WTC11 (cell line): ENCODE data around the gene TRAF7. TPM values are rescaled to one million over a fixed set of nuclear protein-coding genes. Genes with fewer than 3 reads are reported as not detected.

Experiments
- CBFB ChIP-seq: sonication (generic); formaldehyde crosslinking; IDR thresholded peaks from 2 replicates; pipeline ENCODE4 v1.8.1; 2022; ENCODE audit warnings: mild to moderate bottlenecking, low read depth, missing genetic modification reagents
- CREM ChIP-seq: sonication (generic); formaldehyde crosslinking; IDR thresholded peaks from 2 replicates; pipeline ENCODE4 v1.8.1; 2022; ENCODE audit warnings: mild to moderate bottlenecking, missing genetic modification reagents, moderate library complexity
- ELF4 ChIP-seq: sonication (generic); formaldehyde crosslinking; IDR thresholded peaks from 2 replicates; pipeline ENCODE4 v1.8.1; 2022; ENCODE audit warnings: low read depth, mild to moderate bottlenecking, moderate library complexity, missing genetic modification reagents
- FOXP1 ChIP-seq: sonication (generic); formaldehyde crosslinking; IDR thresholded peaks from 2 replicates; pipeline ENCODE4 v1.8.0; 2022; ENCODE audit warnings: missing genetic modification reagents, mild to moderate bottlenecking, moderate library complexity, borderline replicate concordance
- JUN ChIP-seq: sonication (generic); formaldehyde crosslinking; IDR thresholded peaks from 2 replicates; pipeline ENCODE4 v1.8.0; 2023; ENCODE audit warnings: mild to moderate bottlenecking, missing genetic modification reagents
- MYBL2 ChIP-seq: sonication (generic); formaldehyde crosslinking; IDR thresholded peaks from 2 replicates; pipeline ENCODE4 v1.8.1; 2023; ENCODE audit warnings: mild to moderate bottlenecking, moderate library complexity, missing genetic modification reagents
- NFATC4 ChIP-seq: fragments of 250-450 bp; sonication (Bioruptor Pico); IDR thresholded peaks from 2 replicates; pipeline ENCODE4 v1.9.0; 2021; ENCODE audit warnings: mild to moderate bottlenecking
- NFE2L1 ChIP-seq: sonication (generic); formaldehyde crosslinking; IDR thresholded peaks from 2 replicates; pipeline ENCODE4 v1.8.1; 2023; ENCODE audit warnings: missing genetic modification reagents
- NR3C1 ChIP-seq: sonication (generic); formaldehyde crosslinking; conservative IDR thresholded peaks from 2 replicates; pipeline ENCODE4 v1.8.1; 2023; ENCODE audit warnings: low read depth, mild to moderate bottlenecking, missing genetic modification reagents
- RORB ChIP-seq: fragments of 250-450 bp; sonication (Bioruptor Pico); IDR thresholded peaks from 2 replicates; pipeline ENCODE4 v1.9.0; 2021; ENCODE audit warnings: mild to moderate bottlenecking
- SMAD3 ChIP-seq: sonication (generic); formaldehyde crosslinking; IDR thresholded peaks from 2 replicates; pipeline ENCODE4 v1.8.0; 2022; ENCODE audit warnings: missing genetic modification reagents, mild to moderate bottlenecking, borderline replicate concordance
- SMAD4 ChIP-seq: sonication (generic); formaldehyde crosslinking; IDR thresholded peaks from 2 replicates; pipeline ENCODE4 v1.8.0; 2022; ENCODE audit warnings: mild to moderate bottlenecking, missing genetic modification reagents
- TEAD1 ChIP-seq: sonication (generic); formaldehyde crosslinking; IDR thresholded peaks from 2 replicates; pipeline ENCODE4 v1.8.0; 2022; ENCODE audit warnings: mild to moderate bottlenecking, missing genetic modification reagents
- ZNF416 ChIP-seq: fragments of 250-450 bp; sonication (Bioruptor Pico); IDR thresholded peaks from 2 replicates; pipeline ENCODE4 v1.9.0; 2021; ENCODE audit warnings: mild to moderate bottlenecking, inconsistent platforms
- ZNF671 ChIP-seq: fragments of 250-450 bp; sonication (Bioruptor Pico); IDR thresholded peaks from 2 replicates; pipeline ENCODE4 v1.8.0; 2021; ENCODE audit warnings: mild to moderate bottlenecking
- total RNA-seq: library from RNA; stranded (reverse); gene quantifications from 3 replicates; pipeline ENCODE4 v1.2.3, GENCODE V29; 2021
- TF ChIP-seq, protein P1 (sequence below): sonication (generic); formaldehyde crosslinking; IDR thresholded peaks from 2 replicates; pipeline ENCODE4 v1.8.0; 2023; ENCODE audit warnings: missing genetic modification reagents
- TF ChIP-seq, protein P2 (sequence below): sonication (generic); formaldehyde crosslinking; IDR thresholded peaks from 2 replicates; pipeline ENCODE4 v1.8.1; 2022; ENCODE audit warnings: mild to moderate bottlenecking, moderate library complexity, missing genetic modification reagents
- TF ChIP-seq, protein P3 (sequence below): sonication (generic); formaldehyde crosslinking; IDR thresholded peaks from 2 replicates; pipeline ENCODE4 v1.8.1; 2023; ENCODE audit warnings: mild to moderate bottlenecking, missing genetic modification reagents
- TF ChIP-seq, protein P4 (sequence below): fragments of 250-450 bp; sonication (Bioruptor Pico); IDR thresholded peaks from 2 replicates; pipeline ENCODE4 v1.9.0; 2021; ENCODE audit warnings: mild to moderate bottlenecking, borderline replicate concordance
- TF ChIP-seq, protein P5 (sequence below): sonication (generic); formaldehyde crosslinking; IDR thresholded peaks from 2 replicates; pipeline ENCODE4 v1.8.1; 2022; ENCODE audit warnings: mild to moderate bottlenecking, missing genetic modification reagents, moderate library complexity, borderline replicate concordance
- TF ChIP-seq, protein P6 (sequence below): sonication (generic); formaldehyde crosslinking; IDR thresholded peaks from 2 replicates; pipeline ENCODE4 v1.8.0; 2022; ENCODE audit warnings: mild to moderate bottlenecking, missing genetic modification reagents
- TF ChIP-seq, protein P7 (sequence below): sonication (generic); formaldehyde crosslinking; IDR thresholded peaks from 2 replicates; pipeline ENCODE4 v1.8.0; 2023; ENCODE audit warnings: mild to moderate bottlenecking, missing genetic modification reagents
- TF ChIP-seq, protein P8 (sequence below): fragments of 250-450 bp; sonication (Bioruptor Pico); IDR thresholded peaks from 2 replicates; pipeline ENCODE4 v1.8.0; 2021; ENCODE audit warnings: mild to moderate bottlenecking

TRAF7 gene
- total RNA-seq, 1 experiment from 2014 or later, result 148 TPM

DNA sequence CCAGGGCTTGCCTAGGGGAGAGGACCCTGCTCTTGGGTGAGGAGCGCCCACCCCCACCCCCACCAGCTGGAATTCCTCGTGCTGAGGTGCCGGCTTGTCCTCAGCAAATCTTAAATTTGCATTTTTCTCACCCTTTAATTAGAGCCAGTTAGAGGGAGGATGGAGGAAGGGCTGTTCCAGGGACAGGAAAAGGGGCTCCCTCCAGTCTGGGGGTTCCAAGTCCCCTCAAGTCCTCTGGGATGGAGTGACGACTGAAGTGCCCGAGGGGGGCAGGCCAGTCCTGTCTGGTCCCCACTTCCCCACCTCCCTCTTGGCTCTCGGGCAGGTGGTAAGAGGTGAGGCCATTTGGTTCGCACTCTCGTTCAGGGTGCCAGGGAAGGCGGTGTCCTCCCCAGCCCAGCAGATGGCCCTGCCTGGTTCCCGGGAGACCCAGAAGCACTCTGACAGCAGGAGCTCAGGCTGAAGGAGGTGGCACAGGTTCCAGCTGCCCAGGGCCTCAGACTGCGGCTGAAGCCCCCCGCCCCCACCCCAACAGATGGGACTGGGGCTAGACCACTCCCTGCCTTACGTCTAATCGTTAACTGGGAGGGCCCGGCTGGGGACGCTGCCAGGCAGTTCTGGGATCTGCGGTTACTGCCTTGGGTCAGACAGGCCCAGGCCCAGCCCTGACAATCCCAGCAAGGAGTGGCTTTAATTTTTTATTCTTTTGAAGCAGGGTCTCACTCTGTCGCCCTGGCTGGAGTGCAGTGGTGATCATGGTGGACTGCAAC, 5.0 kb upstream of the TRAF7 start (continued):
- TF ChIP-seq CREM, result peak; percentile 39; the same call in 1 of the 2 replicates
- TF ChIP-seq, protein P1, sequence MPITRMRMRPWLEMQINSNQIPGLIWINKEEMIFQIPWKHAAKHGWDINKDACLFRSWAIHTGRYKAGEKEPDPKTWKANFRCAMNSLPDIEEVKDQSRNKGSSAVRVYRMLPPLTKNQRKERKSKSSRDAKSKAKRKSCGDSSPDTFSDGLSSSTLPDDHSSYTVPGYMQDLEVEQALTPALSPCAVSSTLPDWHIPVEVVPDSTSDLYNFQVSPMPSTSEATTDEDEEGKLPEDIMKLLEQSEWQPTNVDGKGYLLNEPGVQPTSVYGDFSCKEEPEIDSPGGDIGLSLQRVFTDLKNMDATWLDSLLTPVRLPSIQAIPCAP, result peak; percentile 76; the same call in 1 of the 2 replicates
- 0 out of 2 replicates have a peak, but pooled peaks have one; percentile 23 for TF ChIP-seq SMAD3 (CRISPR knock-in tag)
- no peak for TF ChIP-seq RORB (CRISPR knock-in tag)
- TF ChIP-seq, protein P2, sequence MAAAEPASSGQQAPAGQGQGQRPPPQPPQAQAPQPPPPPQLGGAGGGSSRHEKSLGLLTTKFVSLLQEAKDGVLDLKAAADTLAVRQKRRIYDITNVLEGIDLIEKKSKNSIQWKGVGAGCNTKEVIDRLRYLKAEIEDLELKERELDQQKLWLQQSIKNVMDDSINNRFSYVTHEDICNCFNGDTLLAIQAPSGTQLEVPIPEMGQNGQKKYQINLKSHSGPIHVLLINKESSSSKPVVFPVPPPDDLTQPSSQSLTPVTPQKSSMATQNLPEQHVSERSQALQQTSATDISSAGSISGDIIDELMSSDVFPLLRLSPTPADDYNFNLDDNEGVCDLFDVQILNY, result no peak
- TF ChIP-seq NR3C1 (CRISPR knock-in tag), result peak; percentile 80; the same call in 1 of the 2 replicates
- TF ChIP-seq SMAD4, result no peak
- TF ChIP-seq, protein P3, sequence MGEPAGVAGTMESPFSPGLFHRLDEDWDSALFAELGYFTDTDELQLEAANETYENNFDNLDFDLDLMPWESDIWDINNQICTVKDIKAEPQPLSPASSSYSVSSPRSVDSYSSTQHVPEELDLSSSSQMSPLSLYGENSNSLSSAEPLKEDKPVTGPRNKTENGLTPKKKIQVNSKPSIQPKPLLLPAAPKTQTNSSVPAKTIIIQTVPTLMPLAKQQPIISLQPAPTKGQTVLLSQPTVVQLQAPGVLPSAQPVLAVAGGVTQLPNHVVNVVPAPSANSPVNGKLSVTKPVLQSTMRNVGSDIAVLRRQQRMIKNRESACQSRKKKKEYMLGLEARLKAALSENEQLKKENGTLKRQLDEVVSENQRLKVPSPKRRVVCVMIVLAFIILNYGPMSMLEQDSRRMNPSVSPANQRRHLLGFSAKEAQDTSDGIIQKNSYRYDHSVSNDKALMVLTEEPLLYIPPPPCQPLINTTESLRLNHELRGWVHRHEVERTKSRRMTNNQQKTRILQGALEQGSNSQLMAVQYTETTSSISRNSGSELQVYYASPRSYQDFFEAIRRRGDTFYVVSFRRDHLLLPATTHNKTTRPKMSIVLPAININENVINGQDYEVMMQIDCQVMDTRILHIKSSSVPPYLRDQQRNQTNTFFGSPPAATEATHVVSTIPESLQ (CRISPR knock-in tag), result no peak
- TF ChIP-seq, protein P4, sequence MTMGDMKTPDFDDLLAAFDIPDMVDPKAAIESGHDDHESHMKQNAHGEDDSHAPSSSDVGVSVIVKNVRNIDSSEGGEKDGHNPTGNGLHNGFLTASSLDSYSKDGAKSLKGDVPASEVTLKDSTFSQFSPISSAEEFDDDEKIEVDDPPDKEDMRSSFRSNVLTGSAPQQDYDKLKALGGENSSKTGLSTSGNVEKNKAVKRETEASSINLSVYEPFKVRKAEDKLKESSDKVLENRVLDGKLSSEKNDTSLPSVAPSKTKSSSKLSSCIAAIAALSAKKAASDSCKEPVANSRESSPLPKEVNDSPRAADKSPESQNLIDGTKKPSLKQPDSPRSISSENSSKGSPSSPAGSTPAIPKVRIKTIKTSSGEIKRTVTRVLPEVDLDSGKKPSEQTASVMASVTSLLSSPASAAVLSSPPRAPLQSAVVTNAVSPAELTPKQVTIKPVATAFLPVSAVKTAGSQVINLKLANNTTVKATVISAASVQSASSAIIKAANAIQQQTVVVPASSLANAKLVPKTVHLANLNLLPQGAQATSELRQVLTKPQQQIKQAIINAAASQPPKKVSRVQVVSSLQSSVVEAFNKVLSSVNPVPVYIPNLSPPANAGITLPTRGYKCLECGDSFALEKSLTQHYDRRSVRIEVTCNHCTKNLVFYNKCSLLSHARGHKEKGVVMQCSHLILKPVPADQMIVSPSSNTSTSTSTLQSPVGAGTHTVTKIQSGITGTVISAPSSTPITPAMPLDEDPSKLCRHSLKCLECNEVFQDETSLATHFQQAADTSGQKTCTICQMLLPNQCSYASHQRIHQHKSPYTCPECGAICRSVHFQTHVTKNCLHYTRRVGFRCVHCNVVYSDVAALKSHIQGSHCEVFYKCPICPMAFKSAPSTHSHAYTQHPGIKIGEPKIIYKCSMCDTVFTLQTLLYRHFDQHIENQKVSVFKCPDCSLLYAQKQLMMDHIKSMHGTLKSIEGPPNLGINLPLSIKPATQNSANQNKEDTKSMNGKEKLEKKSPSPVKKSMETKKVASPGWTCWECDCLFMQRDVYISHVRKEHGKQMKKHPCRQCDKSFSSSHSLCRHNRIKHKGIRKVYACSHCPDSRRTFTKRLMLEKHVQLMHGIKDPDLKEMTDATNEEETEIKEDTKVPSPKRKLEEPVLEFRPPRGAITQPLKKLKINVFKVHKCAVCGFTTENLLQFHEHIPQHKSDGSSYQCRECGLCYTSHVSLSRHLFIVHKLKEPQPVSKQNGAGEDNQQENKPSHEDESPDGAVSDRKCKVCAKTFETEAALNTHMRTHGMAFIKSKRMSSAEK (CRISPR knock-in tag), result no peak; the same call in 1 of the 2 replicates
- 0 out of 2 replicates have a peak, but pooled peaks have one; percentile 40 for TF ChIP-seq NFE2L1 (CRISPR knock-in tag)
- TF ChIP-seq, protein P5, sequence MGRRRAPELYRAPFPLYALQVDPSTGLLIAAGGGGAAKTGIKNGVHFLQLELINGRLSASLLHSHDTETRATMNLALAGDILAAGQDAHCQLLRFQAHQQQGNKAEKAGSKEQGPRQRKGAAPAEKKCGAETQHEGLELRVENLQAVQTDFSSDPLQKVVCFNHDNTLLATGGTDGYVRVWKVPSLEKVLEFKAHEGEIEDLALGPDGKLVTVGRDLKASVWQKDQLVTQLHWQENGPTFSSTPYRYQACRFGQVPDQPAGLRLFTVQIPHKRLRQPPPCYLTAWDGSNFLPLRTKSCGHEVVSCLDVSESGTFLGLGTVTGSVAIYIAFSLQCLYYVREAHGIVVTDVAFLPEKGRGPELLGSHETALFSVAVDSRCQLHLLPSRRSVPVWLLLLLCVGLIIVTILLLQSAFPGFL (CRISPR knock-in tag), result no peak
- TF ChIP-seq, protein P6, sequence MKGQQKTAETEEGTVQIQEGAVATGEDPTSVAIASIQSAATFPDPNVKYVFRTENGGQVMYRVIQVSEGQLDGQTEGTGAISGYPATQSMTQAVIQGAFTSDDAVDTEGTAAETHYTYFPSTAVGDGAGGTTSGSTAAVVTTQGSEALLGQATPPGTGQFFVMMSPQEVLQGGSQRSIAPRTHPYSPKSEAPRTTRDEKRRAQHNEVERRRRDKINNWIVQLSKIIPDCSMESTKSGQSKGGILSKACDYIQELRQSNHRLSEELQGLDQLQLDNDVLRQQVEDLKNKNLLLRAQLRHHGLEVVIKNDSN (CRISPR knock-in tag), result 0 out of 2 replicates have a peak, but pooled peaks have one; percentile 60
- peak; percentile 96 for TF ChIP-seq ZNF416 (CRISPR knock-in tag)
- peak; percentile 86 for TF ChIP-seq JUN (CRISPR knock-in tag)
- TF ChIP-seq, protein P7, sequence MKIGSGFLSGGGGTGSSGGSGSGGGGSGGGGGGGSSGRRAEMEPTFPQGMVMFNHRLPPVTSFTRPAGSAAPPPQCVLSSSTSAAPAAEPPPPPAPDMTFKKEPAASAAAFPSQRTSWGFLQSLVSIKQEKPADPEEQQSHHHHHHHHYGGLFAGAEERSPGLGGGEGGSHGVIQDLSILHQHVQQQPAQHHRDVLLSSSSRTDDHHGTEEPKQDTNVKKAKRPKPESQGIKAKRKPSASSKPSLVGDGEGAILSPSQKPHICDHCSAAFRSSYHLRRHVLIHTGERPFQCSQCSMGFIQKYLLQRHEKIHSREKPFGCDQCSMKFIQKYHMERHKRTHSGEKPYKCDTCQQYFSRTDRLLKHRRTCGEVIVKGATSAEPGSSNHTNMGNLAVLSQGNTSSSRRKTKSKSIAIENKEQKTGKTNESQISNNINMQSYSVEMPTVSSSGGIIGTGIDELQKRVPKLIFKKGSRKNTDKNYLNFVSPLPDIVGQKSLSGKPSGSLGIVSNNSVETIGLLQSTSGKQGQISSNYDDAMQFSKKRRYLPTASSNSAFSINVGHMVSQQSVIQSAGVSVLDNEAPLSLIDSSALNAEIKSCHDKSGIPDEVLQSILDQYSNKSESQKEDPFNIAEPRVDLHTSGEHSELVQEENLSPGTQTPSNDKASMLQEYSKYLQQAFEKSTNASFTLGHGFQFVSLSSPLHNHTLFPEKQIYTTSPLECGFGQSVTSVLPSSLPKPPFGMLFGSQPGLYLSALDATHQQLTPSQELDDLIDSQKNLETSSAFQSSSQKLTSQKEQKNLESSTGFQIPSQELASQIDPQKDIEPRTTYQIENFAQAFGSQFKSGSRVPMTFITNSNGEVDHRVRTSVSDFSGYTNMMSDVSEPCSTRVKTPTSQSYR, result no peak
- TF ChIP-seq TEAD1, result peak; percentile 86
- TF ChIP-seq MYBL2 (CRISPR knock-in tag), result 0 out of 2 replicates have a peak, but pooled peaks have one; percentile 41
- TF ChIP-seq FOXP1 (CRISPR knock-in tag), result peak; percentile 27; the same call in 1 of the 2 replicates
- no peak for TF ChIP-seq ELF4 (CRISPR knock-in tag)
- no peak for TF ChIP-seq CBFB (CRISPR knock-in tag)
- TF ChIP-seq NFATC4 (CRISPR knock-in tag), result peak; percentile 92
- TF ChIP-seq ZNF671 (CRISPR knock-in tag), result peak; percentile 90
- TF ChIP-seq, protein P8, sequence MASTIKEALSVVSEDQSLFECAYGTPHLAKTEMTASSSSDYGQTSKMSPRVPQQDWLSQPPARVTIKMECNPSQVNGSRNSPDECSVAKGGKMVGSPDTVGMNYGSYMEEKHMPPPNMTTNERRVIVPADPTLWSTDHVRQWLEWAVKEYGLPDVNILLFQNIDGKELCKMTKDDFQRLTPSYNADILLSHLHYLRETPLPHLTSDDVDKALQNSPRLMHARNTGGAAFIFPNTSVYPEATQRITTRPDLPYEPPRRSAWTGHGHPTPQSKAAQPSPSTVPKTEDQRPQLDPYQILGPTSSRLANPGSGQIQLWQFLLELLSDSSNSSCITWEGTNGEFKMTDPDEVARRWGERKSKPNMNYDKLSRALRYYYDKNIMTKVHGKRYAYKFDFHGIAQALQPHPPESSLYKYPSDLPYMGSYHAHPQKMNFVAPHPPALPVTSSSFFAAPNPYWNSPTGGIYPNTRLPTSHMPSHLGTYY (CRISPR knock-in tag), result peak; percentile 69
